ENCODE measurements around the gene COQ10A. TPM values are rescaled to one million over a fixed set of nuclear protein-coding genes. Genes with fewer than 3 reads are reported as not detected.
"Not testable (repeated sequence)": the region's sequence is repeated elsewhere in the genome, so short reads cannot be mapped to it uniquely, and the experiment has no call there.

COQ10A gene
- total and polyA plus RNA-seq, 2 experiments from 2014 or later: 53.6 to 67.2 TPM

DNA sequence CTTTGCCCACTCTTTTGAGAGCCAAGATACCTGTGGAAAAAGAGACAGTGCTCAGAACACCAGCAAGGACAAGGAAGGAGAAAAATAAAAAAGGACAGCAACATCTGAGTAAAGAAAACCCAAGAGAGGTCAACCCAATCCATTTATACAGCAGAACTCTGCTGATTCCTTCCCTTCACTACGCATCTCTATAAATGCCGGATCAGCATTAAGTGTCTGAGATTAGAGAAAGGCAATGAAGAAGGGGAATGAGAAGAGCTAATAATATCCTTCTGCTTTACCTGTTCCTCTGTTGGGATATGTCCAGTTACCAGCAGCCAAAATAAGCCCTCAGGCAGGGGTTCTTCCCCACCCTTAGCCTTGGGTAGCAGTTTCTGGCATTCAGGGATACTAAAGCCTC, 15.8 kb downstream of the COQ10A start:
- H3K27ac ChIP-seq: no peak overlapping the region
- H3K27me3 ChIP-seq: no peaks in the 10 kb centered on the region
- no peaks in the 10 kb centered on the region for H3K4me1 ChIP-seq (ENCODE audit: low read depth)
- H3K36me3 ChIP-seq: peaks cover 77% of the 10 kb centered on the region
- no peak for TF ChIP-seq CTCF (IDR thresholded peaks at IDR 0.05; ENCODE audit: low read depth, low read length)
- DNase-seq (ENCODE audit: low read depth in 1 of 2, low spot score in 1 of 2): no peak
- H3K9me3 ChIP-seq (ENCODE audit: low read depth): no peaks in the 10 kb centered on the region
- no peak overlapping the region for H3K4me3 ChIP-seq

DNA sequence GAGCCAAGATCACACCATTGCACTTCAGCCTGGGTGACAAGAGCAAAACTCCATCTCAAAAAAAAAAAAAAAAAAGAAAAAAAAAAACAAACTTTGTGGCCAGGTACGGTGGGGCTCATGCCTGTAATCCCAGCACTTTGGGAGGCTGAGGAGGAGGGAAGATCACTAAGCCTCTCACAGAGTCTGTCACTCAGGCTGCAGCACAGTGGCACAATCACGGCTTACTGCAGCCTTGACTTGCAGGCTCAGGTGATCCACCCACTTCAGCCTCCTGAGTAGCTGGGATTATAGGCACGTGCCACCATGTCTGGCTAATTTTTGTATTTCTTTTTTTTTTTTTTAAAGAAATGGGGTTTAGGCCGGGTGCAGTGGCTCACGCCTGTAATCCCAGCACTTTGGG, 17.5 kb downstream of the COQ10A start:
- peaks cover 67% of the 10 kb centered on the region for H3K36me3 ChIP-seq
- not testable (repeated sequence) for H3K9me3 ChIP-seq (ENCODE audit: low read depth); DNase-seq (ENCODE audit: low read depth in 1 of 2, low spot score in 1 of 2); H3K27ac ChIP-seq; H3K4me3 ChIP-seq; H3K27me3 ChIP-seq; H3K4me1 ChIP-seq (ENCODE audit: low read depth)

- H3K4me3 ChIP-seq: no peak overlapping the region
- TF ChIP-seq CTCF (IDR thresholded peaks at IDR 0.05; ENCODE audit: low read depth, low read length): no peak
- H3K9me3 ChIP-seq (ENCODE audit: low read depth): no peaks in the 10 kb centered on the region
- peak overlapping the region; percentile 52 for H3K27ac ChIP-seq
- H3K27me3 ChIP-seq: no peaks in the 10 kb centered on the region
- no peaks in the 10 kb centered on the region for H3K4me1 ChIP-seq (ENCODE audit: low read depth)
- H3K36me3 ChIP-seq: peaks cover 55% of the 10 kb centered on the region
- DNase-seq (ENCODE audit: low read depth in 1 of 2, low spot score in 1 of 2): peak in 1 of 2 donors; percentile 9
Measured at GRCh38 chr12:56286044-56286830, 19.5 kb downstream of the COQ10A start.

GRCh38 chr12:56288705-56289387, 22.1 kb downstream of the COQ10A start:
- Histone ChIP-seq H3K27ac (peak overlapping the region; percentile 15), H3K4me1 (ENCODE audit: low read depth) (no peaks in the 10 kb centered on the region), H3K4me3 (no peak overlapping the region), H3K9me3 (ENCODE audit: low read depth) (no peaks in the 10 kb centered on the region), H3K27me3 (no peaks in the 10 kb centered on the region), H3K36me3 (peaks cover 32% of the 10 kb centered on the region)
- no peak for DNase-seq (ENCODE audit: low read depth in 1 of 2, low spot score in 1 of 2)
- no peak for TF ChIP-seq CTCF (IDR thresholded peaks at IDR 0.05; ENCODE audit: low read depth, low read length)

- DNase-seq (ENCODE audit: low read depth in 1 of 2, low spot score in 1 of 2): no peak
- no peak overlapping the region for H3K4me3 ChIP-seq
- no peak for TF ChIP-seq CTCF (IDR thresholded peaks at IDR 0.05; ENCODE audit: low read depth, low read length)
- peaks cover 8% of the 10 kb centered on the region for H3K4me1 ChIP-seq (ENCODE audit: low read depth)
- H3K36me3 ChIP-seq: peaks cover 16% of the 10 kb centered on the region
- peak overlapping the region; percentile 51 for H3K27ac ChIP-seq
- H3K27me3 ChIP-seq: no peaks in the 10 kb centered on the region
- H3K9me3 ChIP-seq (ENCODE audit: low read depth): no peaks in the 10 kb centered on the region
Measured at GRCh38 chr12:56293795-56294194, 27.1 kb downstream of the COQ10A start.

DNA sequence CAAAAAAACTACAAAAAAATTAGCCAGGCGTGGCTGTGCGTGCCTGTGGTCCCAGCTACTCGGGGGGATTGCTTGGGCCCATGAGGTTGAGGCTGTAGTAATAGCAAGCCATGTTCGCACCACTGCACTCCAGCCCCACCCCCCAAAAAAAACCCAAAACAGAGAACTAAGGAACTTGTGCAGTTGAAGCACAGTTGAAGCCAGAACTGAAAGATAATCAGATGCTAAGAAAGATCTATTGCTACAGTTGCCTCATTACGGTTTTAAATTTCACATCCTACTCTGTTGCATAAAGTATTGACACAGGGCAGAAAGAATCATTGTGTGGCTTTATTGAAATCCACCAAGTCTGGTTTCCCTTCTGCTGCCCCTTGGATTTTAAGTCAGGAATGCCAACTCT, 29.6 kb downstream of the COQ10A start:
- H3K4me3 ChIP-seq: no peak overlapping the region
- no peak for DNase-seq (ENCODE audit: low read depth in 1 of 2, low spot score in 1 of 2)
- no peaks in the 10 kb centered on the region for H3K27me3 ChIP-seq
- no peak for TF ChIP-seq CTCF (IDR thresholded peaks at IDR 0.05; ENCODE audit: low read depth, low read length)
- peaks cover 20% of the 10 kb centered on the region for H3K4me1 ChIP-seq (ENCODE audit: low read depth)
- peaks cover 9% of the 10 kb centered on the region for H3K36me3 ChIP-seq
- no peaks in the 10 kb centered on the region for H3K9me3 ChIP-seq (ENCODE audit: low read depth)
- H3K27ac ChIP-seq: no peak overlapping the region
